Endodermal cell (in vitro differentiated cells): ENCODE results near the gene EXOG. TPM values are rescaled to one million over a fixed set of nuclear protein-coding genes. Genes with fewer than 3 reads are reported as not detected.

Experiments used
- DNase-seq: peaks from one replicate; pipeline ENCODE4 v3.0.0-alpha.2; 2017
- H3K27ac ChIP-seq: 2 replicates; pipeline ENCODE4 v1.5.1; 2013; ENCODE audit warnings: mild to moderate bottlenecking, low read depth, low read length, moderate library complexity
- H3K27me3 ChIP-seq: 2 replicates; pipeline ENCODE4 v1.6.1; 2013; ENCODE audit warnings: mild to moderate bottlenecking, low read length, moderate library complexity; ENCODE audit not compliant: insufficient read depth, control insufficient read depth, poor library complexity, severe bottlenecking
- H3K36me3 ChIP-seq: 2 replicates; pipeline ENCODE4 v1.7.0; 2013; ENCODE audit warnings: mild to moderate bottlenecking, low read length, moderate library complexity; ENCODE audit not compliant: control insufficient read depth, insufficient read depth
- H3K4me1 ChIP-seq: one replicate; pipeline ENCODE4 v1.7.0; 2013; ENCODE audit warnings: low read length; ENCODE audit not compliant: control insufficient read depth, insufficient read depth
- H3K4me3 ChIP-seq: 2 replicates; pipeline ENCODE4 v1.5.1; 2013; ENCODE audit warnings: mild to moderate bottlenecking, low read length, moderate library complexity
- H3K9ac ChIP-seq: 2 replicates; pipeline ENCODE4 v1.6.1; 2013; ENCODE audit warnings: mild to moderate bottlenecking, low read length, moderate library complexity; ENCODE audit not compliant: poor library complexity, severe bottlenecking; ENCODE audit errors: extremely low read depth
- H3K9me3 ChIP-seq: 2 replicates; pipeline ENCODE4 v1.6.1; 2013; ENCODE audit warnings: mild to moderate bottlenecking, low read length, moderate library complexity; ENCODE audit not compliant: control insufficient read depth
- H3K27ac Mint-ChIP-seq: 2 replicates; pipeline ENCODE4 v1.8.0; 2020; ENCODE audit warnings: mixed read lengths
- H3K27me3 Mint-ChIP-seq: 2 replicates; pipeline ENCODE4 v1.8.0; 2021; ENCODE audit warnings: mild to moderate bottlenecking, mixed read lengths; ENCODE audit not compliant: insufficient read depth
- H3K36me3 Mint-ChIP-seq: 2 replicates; pipeline ENCODE4 v1.8.0; 2020; ENCODE audit warnings: low read depth, mixed read lengths
- H3K4me1 Mint-ChIP-seq: 2 replicates; pipeline ENCODE4 v1.8.0; 2020; ENCODE audit warnings: mixed read lengths
- H3K4me3 Mint-ChIP-seq: 2 replicates; pipeline ENCODE4 v1.8.0; 2020; ENCODE audit warnings: mild to moderate bottlenecking, moderate library complexity, mixed read lengths
- H3K9me3 Mint-ChIP-seq: 2 replicates; pipeline ENCODE4 v1.8.0; 2020; ENCODE audit warnings: mild to moderate bottlenecking, mixed read lengths
- CTCF ChIP-seq: fragments of 200-600 bp; sonication (generic); conservative IDR thresholded peaks from 2 replicates; pipeline ENCODE4 v1.5.0; 2021; ENCODE audit warnings: antibody characterized with exemption, mild to moderate bottlenecking
- WGBS, 2 experiments: methylation state at CpG; one replicate each; pipeline versions ENCODE4 v1.1.5 to v1.1.7; 2013; ENCODE audit warnings: missing lambda C conversion rate in 2 of 2, mixed read lengths in 1 of 2; ENCODE audit not compliant: insufficient coverage in 1 of 2, insufficient read length in 1 of 2; 5-methylcytosine and 5-hydroxymethylcytosine counted together
- total RNA-seq, 2 donors: library from RNA; stranded (reverse); fragmentation: NEBNext Ultra II Directional in 1 of 2; extraction: Animal tissue kit (Norgen Biotek cat#: 25700) in 1 of 2; gene quantifications; 2 replicates in 1 of 2; 3 replicates in 1 of 2; pipeline ENCODE4 v1.2.1, GENCODE V29; 2021

Gene EXOG
- total RNA-seq, 2 donors from 2014 or later = 11.9 to 13.8 TPM

- no peak overlapping the region for H3K27ac ChIP-seq
- Mint-ChIP-seq H3K36me3 (peaks cover 4% of the 10 kb centered on the region), H3K4me1 (peaks cover 31% of the 10 kb centered on the region), H3K9me3 (no peaks in the 10 kb centered on the region), H3K27me3 (no peaks in the 10 kb centered on the region), H3K27ac (no peak overlapping the region), H3K4me3 (no peak overlapping the region)
- no peak overlapping the region for H3K9ac ChIP-seq
- no peak for DNase-seq
- H3K27me3 ChIP-seq = no peaks in the 10 kb centered on the region
- peaks cover 9% of the 10 kb centered on the region for H3K4me1 ChIP-seq
- peaks cover 2% of the 10 kb centered on the region for H3K9me3 ChIP-seq
- H3K36me3 ChIP-seq = peaks cover 3% of the 10 kb centered on the region
- 94 to 95% methylated on average over 7 to 13 of the region's 13 CpGs for WGBS, 2 experiments
- H3K4me3 ChIP-seq = no peak overlapping the region
- TF ChIP-seq CTCF = no peak
Measured at GRCh38 chr3:38458796-38459498, 37.2 kb upstream of the EXOG start.

DNA sequence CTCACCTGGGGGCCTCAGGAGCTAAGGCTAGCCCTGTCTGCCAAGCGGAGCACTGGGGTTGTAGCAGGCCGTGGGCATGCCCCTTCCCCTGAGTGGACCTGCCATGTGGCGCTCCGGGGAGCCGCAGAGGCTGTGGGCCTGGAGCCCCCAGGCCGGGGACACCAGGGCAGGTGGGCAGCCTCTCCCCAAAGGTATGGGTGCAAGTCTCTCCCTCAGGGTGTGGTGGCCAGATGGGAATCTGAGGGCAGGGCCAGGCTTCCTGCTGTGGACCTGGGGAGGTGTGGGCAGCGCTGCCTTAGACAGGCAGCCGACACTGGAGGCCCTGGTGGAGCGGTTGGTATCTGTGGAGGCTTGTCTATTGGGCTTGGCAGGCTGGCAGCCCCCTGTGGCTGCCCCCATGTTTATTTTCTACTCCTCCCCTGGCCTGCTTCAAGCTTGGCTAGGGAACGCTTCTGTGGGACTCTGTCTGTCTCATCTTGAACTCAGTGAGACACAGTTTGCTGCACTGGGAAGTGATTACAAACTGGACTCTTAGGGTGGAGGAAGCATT lies 36.6 kb upstream of the EXOG start:
- Mint-ChIP-seq H3K4me3 (no peak overlapping the region), H3K4me1 (peaks cover 31% of the 10 kb centered on the region), H3K27ac (no peak overlapping the region), H3K9me3 (peaks cover 5% of the 10 kb centered on the region), H3K27me3 (no peaks in the 10 kb centered on the region), H3K36me3 (peaks cover 9% of the 10 kb centered on the region)
- no peak for TF ChIP-seq CTCF
- Histone ChIP-seq H3K36me3 (peaks cover 3% of the 10 kb centered on the region), H3K9ac (peak overlapping the region; percentile 3), H3K27me3 (no peaks in the 10 kb centered on the region), H3K27ac (no peak overlapping the region), H3K4me1 (peaks cover 9% of the 10 kb centered on the region), H3K4me3 (no peak overlapping the region), H3K9me3 (peaks cover 8% of the 10 kb centered on the region)
- WGBS, 2 experiments = 94 to 96% methylated on average over 5 to 10 of the region's 10 CpGs
- no peak for DNase-seq

- Mint-ChIP-seq H3K27me3 (no peaks in the 10 kb centered on the region), H3K36me3 (peaks cover 13% of the 10 kb centered on the region), H3K4me3 (no peak overlapping the region), H3K27ac (no peak overlapping the region), H3K9me3 (peaks cover 10% of the 10 kb centered on the region), H3K4me1 (peaks cover 31% of the 10 kb centered on the region)
- WGBS, 2 experiments = 93 to 94% methylated on average over 12 of the region's 12 CpGs
- Histone ChIP-seq H3K27me3 (no peaks in the 10 kb centered on the region), H3K4me1 (peaks cover 9% of the 10 kb centered on the region), H3K9me3 (peaks cover 19% of the 10 kb centered on the region), H3K4me3 (no peak overlapping the region), H3K9ac (no peak overlapping the region), H3K36me3 (peaks cover 3% of the 10 kb centered on the region), H3K27ac (no peak overlapping the region)
- no peak for DNase-seq
- TF ChIP-seq CTCF = no peak
Measured at GRCh38 chr3:38460377-38461270, 35.5 kb upstream of the EXOG start.
